B cell (primary cell): Measurements from ENCODE around the gene DUSP18.

Source experiments
- EZH2 ChIP-seq: IDR thresholded peaks from 2 replicates; pipeline ENCODE4 v1.6.1; 2012; ENCODE audit warnings: borderline replicate concordance, low read depth, mild to moderate bottlenecking, moderate library complexity, low read length; ENCODE audit not compliant: insufficient read depth, poor library complexity, severe bottlenecking
- TF ChIP-seq, protein P1 (sequence below): fragments of 200-600 bp; IDR thresholded peaks from one replicate; pipeline ENCODE4 v1.8.0; 2022; ENCODE audit warnings: antibody characterized with exemption, mild to moderate bottlenecking

DNA sequence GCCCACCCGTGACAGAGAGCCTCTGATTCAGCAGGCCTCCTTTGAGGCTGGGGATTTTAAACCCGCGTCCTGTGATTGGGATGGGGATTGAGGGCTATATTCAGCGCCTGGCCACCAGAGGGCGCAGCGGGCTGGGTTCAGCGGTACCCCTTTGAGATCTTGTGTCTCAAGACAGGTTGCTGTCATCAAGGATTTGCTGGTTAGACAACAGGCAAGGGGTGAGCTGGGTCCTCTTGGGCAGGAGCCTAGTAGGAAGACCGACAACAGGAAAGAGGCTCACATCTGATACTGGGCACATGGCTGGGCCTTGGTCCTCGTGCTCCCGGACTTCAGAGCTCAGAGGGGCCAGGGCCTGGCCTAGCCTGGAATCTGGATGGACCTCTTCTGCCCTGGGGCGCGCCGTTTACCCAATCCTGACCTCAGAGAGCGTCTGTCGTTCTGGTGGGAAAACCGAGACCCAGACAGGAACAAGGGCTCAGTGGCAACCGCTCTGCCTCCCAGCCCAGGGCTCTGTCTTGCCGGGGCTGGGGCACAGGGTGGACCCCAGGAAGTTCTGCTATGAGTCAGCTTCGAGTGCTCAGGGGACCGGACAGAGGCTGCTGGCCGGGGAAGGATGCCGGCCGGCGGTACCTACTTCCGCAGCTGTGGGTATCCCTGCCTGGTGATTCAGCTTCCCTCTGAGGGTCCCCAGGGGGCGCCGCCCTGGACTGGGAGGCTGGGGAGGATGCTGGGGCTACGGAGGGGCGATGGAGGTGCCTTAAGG lies 33.0 kb downstream of the DUSP18 start:
- TF ChIP-seq, protein P1, sequence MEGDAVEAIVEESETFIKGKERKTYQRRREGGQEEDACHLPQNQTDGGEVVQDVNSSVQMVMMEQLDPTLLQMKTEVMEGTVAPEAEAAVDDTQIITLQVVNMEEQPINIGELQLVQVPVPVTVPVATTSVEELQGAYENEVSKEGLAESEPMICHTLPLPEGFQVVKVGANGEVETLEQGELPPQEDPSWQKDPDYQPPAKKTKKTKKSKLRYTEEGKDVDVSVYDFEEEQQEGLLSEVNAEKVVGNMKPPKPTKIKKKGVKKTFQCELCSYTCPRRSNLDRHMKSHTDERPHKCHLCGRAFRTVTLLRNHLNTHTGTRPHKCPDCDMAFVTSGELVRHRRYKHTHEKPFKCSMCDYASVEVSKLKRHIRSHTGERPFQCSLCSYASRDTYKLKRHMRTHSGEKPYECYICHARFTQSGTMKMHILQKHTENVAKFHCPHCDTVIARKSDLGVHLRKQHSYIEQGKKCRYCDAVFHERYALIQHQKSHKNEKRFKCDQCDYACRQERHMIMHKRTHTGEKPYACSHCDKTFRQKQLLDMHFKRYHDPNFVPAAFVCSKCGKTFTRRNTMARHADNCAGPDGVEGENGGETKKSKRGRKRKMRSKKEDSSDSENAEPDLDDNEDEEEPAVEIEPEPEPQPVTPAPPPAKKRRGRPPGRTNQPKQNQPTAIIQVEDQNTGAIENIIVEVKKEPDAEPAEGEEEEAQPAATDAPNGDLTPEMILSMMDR = peak; percentile 91
- TF ChIP-seq EZH2 = no peak
